Stimulated activated CD4-positive, alpha-beta T cell treated with anti-CD3 and anti-CD28 coated beads, Interleukin-1b, Interleukin-23, amount 100 ng/mL, for 1 hour (primary cell): Measurements from ENCODE around the gene SPATA46.
"Not testable (repeated sequence)": the region's sequence is repeated elsewhere in the genome, so short reads cannot be mapped to it uniquely, and the experiment has no call there.

Source experiments
- DNase-seq, 2 donors: peaks; one replicate each; pipeline ENCODE4 v3.0.0-alpha.2; 2020; ENCODE audit warnings: low read depth in 2 of 2

The SPATA46 gene

DNA sequence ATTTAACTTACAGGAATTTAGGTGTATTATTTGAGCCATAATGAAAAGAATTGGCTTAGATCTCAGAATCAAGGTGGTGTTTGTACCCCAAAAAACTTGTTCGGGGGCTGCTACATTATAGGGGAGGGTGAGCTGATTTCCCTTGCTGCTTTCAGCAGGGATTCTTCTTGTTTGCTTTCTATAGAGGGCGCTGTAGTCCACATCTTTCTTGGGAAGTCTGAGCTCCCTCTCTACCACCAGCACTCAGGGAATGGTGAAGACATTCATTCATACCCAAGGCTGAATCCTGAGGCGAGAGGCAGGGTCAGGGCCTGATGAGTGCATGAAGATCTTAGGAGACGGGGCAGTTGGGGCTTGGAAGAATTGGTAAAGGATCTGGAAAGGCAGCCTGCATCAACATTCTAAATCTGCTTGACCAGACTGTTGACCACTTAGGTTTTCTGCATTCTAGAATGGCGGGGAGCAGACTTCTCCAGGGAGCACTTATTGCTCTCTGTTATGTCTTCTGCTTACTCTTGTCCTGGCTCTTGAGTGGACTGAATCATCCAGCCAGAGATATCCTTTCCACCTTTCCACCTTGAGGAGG lies 18.9 kb downstream of the SPATA46 start:
- no peak for DNase-seq

DNA sequence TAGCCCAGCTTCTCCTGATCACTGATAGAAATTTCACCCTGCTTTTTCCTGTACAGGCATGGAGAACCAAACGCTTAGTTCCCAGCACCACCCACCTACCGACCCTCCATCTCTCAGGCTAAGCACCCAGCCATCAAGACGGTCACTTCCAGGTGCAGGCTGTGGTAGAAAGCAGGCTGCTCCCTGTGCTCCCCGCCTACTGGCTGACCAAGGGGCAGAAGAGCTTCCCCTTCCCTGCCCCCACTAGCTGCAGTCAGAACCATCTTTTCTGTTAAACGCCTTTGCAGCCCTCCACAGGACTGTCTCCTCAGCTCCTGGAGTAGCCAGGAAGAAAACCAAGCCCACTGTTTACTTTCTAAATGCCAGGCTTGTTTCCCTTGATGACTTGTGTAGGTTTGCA lies 23.0 kb downstream of the SPATA46 start:
- no peak for DNase-seq

DNA sequence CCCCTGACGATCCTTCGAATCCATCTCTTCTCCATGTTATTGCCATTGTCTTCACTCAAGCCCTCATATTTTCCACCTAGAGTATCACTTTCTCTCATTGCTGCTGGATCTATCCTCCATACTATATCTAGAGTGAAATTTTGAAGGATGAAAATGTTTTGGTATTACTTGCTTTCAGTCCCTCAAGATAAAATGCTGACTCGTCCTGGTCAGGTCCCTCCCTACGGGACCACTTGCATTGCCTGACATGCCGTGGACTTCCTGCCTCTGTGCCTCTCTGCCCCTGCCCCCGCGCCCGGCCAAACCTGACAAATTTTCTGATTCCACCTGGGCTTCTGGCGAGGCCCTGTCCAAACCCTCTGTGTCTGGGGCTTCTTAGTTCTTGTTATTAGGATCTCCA lies 23.6 kb downstream of the SPATA46 start:
- DNase-seq = no peak

DNA sequence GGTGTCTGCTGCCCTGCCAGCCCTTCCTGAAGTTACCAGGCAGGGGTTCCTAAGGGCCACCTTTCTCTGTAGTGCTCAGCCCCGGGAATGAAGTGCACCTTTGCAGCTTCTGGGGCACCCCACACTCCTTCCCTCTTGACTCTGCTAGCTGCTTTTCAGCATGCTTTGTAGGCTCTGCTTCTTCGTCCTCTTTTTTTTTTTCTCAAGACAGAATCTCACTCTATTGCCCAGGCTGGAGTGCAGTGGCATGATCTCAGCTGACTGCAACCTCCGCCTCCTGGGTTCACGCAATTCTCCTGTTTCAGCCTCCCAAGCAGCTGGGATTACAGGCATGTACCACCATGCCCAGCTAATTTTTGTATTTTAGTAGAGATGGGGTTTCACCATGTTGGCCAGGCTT lies 24.8 kb downstream of the SPATA46 start:
- DNase-seq = not testable (repeated sequence)

DNA sequence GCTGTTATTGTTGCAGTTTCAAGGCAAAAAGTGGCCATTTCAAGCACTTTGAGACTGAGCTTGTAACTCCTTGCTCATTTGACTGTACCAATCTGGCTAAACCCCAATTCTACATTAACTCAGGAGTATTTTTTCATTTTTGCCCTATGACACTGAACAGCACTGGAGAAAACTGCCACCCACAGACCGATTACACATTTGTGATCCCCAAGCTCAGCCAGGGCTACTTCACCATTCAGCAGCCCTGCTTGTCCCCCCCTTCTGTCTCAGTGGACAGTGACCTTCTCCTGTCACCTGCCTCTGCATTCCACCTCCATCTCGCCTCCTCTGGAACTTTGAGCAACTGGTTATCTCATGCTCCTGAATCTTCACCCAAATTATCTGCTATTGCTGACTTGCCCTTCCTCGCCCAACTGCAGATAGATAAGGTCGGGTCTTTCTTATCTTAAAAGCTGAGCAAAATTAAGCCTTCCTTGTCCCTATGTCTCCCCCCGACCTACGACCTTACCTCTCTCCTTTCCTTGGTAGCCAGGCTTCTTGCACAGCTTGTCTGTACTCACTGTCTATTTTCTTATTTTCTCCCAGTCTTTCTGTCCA lies 25.3 kb downstream of the SPATA46 start:
- DNase-seq = no peak

DNA sequence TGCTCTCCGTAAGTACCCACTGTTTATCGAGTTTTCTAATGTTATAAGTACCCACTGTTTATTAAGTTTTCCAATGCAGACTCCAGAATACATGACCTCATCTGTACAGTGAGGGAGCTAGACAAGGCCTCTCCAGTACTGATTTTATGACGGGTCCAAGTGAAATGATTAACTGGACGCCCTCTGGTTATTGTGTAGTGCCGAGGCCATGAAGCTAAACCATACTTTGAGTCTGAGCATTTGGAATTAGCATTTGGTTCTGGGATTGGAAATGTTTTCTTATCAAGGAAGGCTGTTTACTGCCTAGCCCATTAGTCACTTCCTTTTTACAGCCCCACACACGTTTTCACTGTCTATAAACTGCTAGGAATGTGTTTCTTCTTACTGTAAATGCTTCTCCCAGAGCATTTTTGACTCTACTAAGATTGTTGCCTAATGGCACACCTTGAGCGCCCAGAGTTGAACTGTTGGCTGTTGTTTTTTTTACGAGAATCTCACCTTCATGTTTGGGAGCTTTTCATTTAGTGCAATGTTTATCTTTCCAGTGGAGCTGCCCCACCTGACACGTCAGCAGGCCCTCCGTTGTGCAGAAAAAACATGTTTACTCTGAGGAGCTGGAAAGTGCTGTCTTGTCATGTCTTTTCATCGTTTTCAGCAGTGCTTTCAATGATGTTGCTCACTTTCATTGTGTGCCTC lies 26.9 kb downstream of the SPATA46 start:
- DNase-seq = no peak

DNA sequence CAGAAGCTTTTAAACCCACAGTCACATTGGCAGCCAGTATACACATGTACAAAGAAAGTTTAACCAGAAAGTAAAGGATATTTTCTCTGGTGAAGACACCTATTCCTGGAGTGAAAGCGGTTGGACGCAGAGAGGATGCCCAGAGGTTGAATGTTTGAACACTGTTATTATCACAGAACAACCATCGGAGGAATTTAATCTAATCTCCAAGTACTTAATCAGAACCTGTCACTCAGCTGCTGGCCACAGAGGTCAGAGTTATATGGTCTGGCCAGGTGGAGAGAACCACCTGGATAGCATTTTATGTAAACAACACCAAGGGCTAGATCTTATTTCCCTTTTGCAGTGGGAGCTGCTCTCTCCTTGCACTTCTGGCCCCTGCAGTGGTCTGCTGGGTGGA lies 29.4 kb downstream of the SPATA46 start:
- DNase-seq = no peak

DNA sequence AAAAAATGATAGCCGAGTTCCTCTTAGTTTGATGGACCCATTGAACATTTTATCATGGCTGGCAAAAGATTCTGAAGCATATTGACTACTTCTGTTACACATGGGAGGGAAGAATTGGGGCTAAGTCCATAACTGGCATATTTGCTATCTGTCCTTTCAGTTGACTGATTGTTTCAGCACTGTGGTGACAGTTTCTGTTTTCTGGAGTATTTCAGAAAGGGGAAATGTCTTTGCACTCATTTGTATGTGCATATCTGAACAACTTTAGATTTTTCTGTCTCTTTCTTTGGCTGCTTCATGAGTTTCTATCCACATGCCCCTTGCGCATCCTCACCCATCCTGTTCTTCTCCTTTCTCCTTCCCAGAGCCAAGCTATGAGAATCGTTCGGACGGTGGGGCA lies 33.2 kb downstream of the SPATA46 start:
- no peak for DNase-seq

DNA sequence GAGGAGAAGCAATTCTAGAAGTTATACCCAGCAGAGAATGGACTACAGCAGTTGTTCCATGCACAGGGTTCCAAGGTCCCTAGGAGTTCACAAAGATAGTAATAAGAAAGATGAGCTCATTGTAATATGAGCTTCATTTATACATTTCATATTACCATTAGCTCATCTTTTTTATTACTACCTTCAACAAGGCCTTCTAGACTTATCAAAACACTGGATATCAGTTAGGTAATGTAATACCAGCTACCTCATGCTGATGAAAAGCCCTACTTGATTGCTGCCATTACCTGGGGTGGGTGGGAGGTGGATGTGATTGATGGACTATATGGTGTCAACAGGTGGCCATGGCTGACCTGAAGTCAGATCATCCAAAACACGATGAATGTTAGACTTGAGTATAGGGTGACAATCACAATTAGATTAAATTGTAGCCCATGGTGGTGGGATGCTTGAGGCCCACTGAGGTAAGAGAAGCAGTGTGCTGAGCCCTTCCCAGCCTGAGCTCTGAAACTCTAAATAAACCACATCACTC lies 34.1 kb downstream of the SPATA46 start:
- DNase-seq = no peak

DNA sequence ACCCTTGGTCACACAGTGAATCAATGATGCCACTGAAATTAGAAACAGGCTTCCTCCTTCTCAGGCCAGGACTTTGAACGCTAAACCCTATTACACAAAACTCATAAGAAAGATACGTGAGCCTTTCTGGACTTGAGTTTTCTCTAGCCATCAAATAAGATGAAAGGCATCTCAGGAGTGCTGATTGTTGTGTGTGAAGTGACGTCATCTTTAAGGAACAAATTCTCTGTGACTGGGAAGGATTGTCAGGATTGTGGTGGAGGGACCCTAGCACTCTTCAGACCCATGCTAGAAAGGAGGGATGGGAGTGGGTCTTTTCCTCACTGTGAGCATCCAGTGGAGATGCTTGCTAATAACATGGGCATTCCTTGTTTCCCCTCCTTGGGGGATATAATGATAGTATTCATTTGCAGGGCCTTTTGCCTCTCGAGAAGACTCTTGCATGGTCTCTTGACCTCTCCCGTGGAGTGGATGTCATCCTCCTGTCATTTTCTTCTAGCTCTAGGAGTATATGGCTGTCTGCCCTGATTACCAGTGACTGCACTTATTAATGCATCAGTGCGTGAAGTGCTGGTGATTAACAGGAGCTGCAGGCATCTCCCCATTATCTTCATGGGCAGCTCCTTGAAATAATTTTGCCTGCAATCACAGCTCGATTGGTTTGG lies 39.9 kb downstream of the SPATA46 start:
- DNase-seq = no peak

DNA sequence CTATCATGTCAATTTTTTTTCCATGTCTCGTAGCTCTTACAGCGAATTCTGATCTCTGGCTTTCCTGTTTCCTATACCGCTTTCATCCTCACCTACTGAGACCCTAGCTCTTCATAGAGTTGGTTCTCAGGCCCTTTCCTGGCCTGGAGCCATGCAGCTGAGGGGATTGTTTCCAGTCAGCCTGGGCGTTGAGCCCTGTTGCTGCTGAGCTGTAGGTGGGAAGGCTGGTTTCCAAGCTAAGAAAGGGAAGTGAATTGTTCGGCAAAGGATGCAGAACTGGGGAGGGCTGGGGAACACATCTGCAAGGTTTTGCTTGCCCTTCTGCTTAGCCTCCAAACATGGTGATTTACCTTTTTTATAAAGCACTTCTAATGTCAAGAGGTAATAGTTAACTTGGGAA lies 41.5 kb downstream of the SPATA46 start:
- DNase-seq = no peak

DNA sequence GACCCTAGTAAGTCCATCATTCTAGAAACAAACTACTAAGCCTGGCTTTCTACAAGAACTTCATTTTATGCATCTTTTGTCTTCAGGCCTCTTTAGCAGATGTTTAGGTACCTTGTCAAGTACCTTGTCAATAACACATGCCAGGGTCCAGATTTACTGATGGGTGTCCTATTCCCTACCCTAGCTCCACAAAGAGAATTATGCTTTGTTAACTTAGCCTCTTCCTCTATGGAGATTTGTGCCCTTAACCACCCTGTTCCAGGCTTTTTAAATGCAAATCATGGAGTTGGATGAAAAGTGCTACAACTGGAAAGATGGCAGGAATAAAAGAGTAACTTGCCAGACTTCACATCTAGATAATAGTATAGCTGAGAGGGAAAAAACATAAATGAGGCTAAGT lies 42.7 kb downstream of the SPATA46 start:
- DNase-seq = no peak

DNA sequence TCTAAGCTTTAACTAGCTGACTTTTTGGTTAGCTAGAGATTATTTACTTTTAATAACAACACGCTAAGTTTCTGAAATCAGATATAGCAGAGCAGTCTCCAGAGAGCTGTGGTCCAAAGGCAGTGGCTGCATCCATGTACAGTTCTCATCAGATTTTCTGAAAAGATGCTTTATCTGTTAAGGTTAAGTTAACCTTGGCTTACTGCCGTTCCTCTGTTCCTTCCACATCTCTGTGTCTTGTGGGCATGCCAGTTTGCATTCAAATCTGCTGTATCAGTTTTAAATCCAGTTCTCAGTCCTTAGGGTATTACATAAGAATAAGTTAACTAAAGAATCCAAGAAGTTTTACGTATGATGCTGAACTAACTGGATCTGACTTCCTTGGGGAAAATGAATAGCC lies 46.8 kb downstream of the SPATA46 start:
- DNase-seq = no peak

DNA sequence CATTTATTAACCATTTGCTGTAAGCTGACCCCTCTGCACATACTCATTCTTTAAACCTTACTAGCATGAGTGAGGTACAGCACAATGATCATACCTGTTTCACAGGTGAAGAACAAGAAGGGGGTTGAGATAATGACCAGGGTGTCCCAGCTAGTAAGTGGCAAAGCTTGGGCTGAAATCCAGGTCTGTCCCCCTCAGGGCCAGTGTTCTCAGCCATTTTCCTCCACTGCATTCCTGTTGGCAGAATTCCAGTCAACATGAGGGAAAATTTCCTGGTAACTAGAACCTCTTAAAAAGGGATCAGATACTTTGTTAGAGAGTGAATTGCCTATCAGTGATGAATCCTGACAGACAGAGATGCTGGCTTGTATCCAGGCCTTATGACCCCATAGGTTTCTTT lies 48.1 kb downstream of the SPATA46 start:
- no peak for DNase-seq

DNA sequence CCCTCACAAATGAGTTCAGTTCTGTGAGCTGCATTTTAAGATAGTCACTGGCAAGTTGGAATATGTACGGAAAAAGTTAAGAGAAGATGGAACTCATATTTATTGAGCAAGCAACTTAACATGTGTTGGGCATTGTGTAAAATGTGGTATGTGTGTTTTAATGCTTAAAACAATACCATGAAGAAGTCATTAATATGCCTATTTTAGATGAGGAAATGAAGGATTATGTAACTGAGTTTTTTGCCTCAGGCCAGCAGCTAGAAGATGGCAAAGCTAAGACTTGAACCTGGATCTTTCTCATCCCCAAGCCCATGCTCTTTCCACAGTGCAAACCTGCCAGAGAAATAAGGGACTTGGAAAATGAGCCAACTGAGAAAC lies 48.9 kb downstream of the SPATA46 start:
- no peak for DNase-seq

DNA sequence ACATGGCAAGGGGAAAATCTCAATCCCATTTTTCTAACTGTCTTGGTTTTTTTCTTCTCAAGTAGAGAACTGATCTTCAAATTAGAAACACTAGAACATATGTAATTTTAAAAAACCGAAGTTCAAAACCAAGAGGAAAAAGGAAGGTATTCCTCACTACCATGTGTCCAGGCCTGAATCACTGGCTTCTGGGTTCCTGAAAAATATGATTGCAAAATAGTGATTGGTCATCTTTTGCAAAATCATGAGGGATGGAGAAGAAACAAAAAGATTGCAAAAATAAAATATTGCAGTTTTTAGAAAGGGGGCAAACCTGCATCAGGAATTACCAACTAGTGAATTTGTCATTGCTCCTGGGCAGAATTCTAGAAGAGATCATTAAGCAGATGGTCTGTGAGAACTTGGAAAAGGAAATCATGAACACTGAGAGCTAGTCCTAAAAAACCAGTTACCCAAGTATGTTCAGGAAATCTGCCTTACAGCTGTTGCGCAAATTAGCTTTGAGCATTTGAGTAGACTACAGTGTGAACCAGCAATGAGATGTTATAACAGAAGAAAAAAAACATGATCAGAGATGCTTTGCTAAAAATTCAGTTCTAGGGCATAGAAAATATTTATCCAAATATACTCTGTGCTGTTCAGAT lies 49.4 kb downstream of the SPATA46 start:
- no peak for DNase-seq

DNA sequence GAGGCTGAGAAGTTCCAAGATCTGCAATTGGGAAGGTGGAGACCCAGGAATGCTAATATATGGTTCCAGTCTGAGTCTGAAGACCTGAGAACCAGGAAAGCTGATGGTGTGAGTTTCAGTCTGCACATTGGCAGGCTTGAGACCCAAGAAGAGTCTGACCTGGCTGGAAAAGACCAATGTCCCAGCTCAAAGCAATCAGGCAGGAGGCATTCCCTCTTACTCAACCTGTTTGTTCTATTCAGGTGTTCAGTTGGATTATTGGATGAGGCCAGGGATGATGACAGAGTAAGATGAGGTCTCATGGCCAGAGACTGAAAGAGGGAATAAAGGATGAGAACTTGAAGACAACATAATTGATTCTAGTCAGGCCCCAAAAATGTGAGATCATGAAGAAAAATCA lies 50.1 kb downstream of the SPATA46 start:
- no peak for DNase-seq

DNA sequence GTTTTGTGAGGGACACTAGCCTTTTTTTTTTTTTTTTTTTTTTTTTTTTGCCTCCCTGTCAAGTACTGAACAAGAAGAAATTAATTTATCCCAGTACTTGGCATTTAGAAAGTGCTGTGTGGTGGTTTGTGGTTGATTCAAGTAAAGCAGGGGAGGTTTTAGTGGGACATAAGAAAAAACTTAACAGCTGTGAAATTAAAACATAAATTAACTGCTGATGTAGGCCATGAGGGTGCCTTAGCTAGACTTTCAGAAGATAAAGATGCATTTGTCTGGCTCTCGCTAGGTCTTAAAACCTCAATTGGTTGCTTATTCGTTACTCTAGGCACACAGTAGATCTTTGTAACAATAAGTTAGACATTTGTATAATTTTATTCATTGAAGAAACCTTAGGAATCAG lies 52.3 kb downstream of the SPATA46 start:
- DNase-seq = no peak
